K562 (cell line): ENCODE measurements around the gene IDS. TPM values are rescaled to one million over a fixed set of nuclear protein-coding genes. Genes with fewer than 3 reads are reported as not detected.

Experiments
- ASH1L ChIP-seq: fragments of 450-650 bp; IDR thresholded peaks from 2 replicates; pipeline ENCODE4 v1.6.1; 2018; ENCODE audit warnings: borderline replicate concordance, mild to moderate bottlenecking, low read depth; ENCODE audit not compliant: partially characterized antibody
- CREB1 ChIP-seq, 2 experiments: sonication (generic) in 1 of 2; formaldehyde crosslinking in 1 of 2; IDR thresholded peaks; 2 replicates each; pipeline versions ENCODE4 v1.6.1 to v1.8.0; 2012 to 2022; ENCODE audit warnings: inconsistent platforms in 1 of 2, mild to moderate bottlenecking in 1 of 2, missing genetic modification reagents in 1 of 2, moderate library complexity in 1 of 2
- ILF3 ChIP-seq: fragments of 450-650 bp; IDR thresholded peaks from 2 replicates; pipeline ENCODE4 v1.6.1; 2018; ENCODE audit warnings: antibody characterized with exemption, mild to moderate bottlenecking, moderate library complexity, borderline replicate concordance
- NONO ChIP-seq, 2 experiments: fragments of 200-400 bp in 1 of 2; fragments of 450-650 bp in 1 of 2; formaldehyde crosslinking in 1 of 2; IDR thresholded peaks; 2 replicates each; pipeline ENCODE4 v1.6.1; 2017; ENCODE audit warnings: low read depth in 2 of 2, mild to moderate bottlenecking in 2 of 2, moderate library complexity in 2 of 2, low read length in 1 of 2
- PURB ChIP-seq: sonication (generic); formaldehyde crosslinking; IDR thresholded peaks from 2 replicates; pipeline ENCODE4 v1.9.0; 2021; ENCODE audit warnings: low read depth, mild to moderate bottlenecking, missing genetic modification reagents
- TEAD2 ChIP-seq: fragments of 450-650 bp; IDR thresholded peaks from 2 replicates; pipeline ENCODE4 v1.6.1; 2016; ENCODE audit warnings: missing genetic modification characterization, control low read depth, missing compliant biosample characterization
- TRIM28 ChIP-seq: fragments of 450-650 bp; IDR thresholded peaks from 2 replicates; pipeline ENCODE4 v1.6.1; 2017
- ZFX ChIP-seq: sonication (generic); formaldehyde crosslinking; IDR thresholded peaks from 2 replicates; pipeline ENCODE4 v1.8.0; 2022; ENCODE audit warnings: mild to moderate bottlenecking, missing genetic modification reagents, moderate library complexity
- polyA plus RNA-seq, 8 experiments: library from polyadenylated mRNA; depleted of rRNA in 4 of 8; stranded (reverse) in 5 of 8; unstranded in 3 of 8; fragments of >200 nt; fragmentation: Nextera tagmentation in 2 of 8; fragmentation: Illumina TruSeq in 1 of 8; extraction: Ambion mirVana in 2 of 8; extraction: Trizol in 1 of 8; gene quantifications; 2 replicates each; pipeline versions ENCODE4 v1.2.1 to v1.2.3, GENCODE V29; 2011 to 2014; ENCODE audit warnings: inconsistent platforms in 1 of 8, missing spikeins in 1 of 8
- total RNA-seq, 7 experiments: library from RNA; depleted of rRNA in 6 of 7; stranded (reverse); fragments of >200 nt in 6 of 7; fragmentation: Illumina TruSeq in 2 of 7; extraction: Trizol in 2 of 7; gene quantifications; 2 replicates each; pipeline versions ENCODE4 v1.2.1 to v1.2.3, GENCODE V29; 2011 to 2021; ENCODE audit warnings: low replicate concordance in 1 of 7
- TF ChIP-seq, protein P1 (sequence below), 2 experiments: fragments of 450-650 bp in 1 of 2; sonication (generic) in 1 of 2; formaldehyde crosslinking in 1 of 2; IDR thresholded peaks; 2 replicates each; pipeline versions ENCODE4 v1.7.1 to v1.9.0; 2016 to 2022; ENCODE audit warnings: inconsistent platforms in 1 of 2, mild to moderate bottlenecking in 1 of 2, missing genetic modification reagents in 1 of 2
- TF ChIP-seq, protein P2 (sequence below): fragments of 250-450 bp; sonication (Bioruptor Pico); IDR thresholded peaks from 2 replicates; pipeline ENCODE4 v1.8.0; 2022; ENCODE audit warnings: inconsistent platforms
- TF ChIP-seq, protein P3 (sequence below): fragments of 450-650 bp; formaldehyde crosslinking; IDR thresholded peaks from 2 replicates; pipeline ENCODE4 v1.4.0; 2022; ENCODE audit warnings: mild to moderate bottlenecking, moderate library complexity

IDS gene
- total and polyA plus RNA-seq, 9 of the 15 experiments (the other 6 are each of a cell fraction or from before 2014, with no cell fraction given): 2.0 to 18.6 (median 8.6) TPM

DNA sequence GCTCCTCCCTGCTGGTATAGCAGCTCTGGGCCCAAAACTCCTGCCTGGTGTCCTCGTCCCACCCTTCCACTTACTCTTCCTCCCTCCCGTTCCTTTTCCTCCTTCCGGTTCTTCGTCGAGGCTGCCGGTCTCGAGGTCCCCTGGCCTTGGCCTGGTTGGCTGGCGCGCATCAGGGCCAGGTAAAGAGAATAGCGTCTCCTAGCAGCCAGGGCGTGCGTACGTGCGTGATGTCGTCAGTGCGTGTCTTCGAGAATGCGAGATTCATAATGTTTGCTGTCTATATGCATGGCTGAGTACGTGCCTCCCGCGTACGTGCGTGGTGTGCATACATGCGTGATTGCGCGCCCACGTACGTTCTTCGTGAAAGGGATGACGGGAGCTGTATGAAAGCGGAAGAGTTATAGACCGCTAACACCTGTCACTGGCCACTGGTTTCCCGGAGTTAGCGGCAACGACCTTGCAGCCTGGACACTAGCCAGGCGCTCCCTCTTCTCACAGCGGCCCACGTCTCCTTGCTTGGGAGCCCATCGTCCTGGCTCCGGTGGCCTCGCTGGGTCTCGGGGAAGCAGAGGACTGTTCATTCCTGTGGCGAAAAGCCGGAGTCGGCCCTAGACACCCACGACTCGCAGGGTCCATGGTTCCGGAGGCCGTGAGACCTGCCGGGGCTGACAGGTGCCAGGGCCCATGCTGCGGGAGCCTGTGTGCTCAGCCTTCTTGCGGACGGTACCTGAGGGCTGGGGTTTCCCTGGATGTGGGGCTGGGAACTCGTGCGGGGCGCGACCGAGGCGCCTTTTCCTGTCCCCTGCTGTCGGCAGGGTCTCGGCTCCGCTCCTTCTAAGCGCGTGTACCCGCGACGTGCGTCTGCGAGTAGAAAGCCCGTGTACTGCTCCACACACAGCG lies 35.8 kb upstream of the IDS start, which contains the start of gene EOLA1 (continued):
- TF ChIP-seq CREB1 (IDR thresholded peaks at IDR 0.05) (peak; percentile 83), CREB1 (CRISPR knock-in tag; IDR thresholded peaks at IDR 0.05) (peak; percentile 84), TEAD2 (tag) (no peak), TRIM28 (no peak), NONO (IDR thresholded peaks at IDR 0.05; ENCODE audit: low read depth in 2 of 2, low read length in 1 of 2) (no peak), ILF3 (no peak), ASH1L (no peak), ZFX (peak; percentile 67), PURB (CRISPR knock-in tag) (no peak)
- TF ChIP-seq, protein P1, sequence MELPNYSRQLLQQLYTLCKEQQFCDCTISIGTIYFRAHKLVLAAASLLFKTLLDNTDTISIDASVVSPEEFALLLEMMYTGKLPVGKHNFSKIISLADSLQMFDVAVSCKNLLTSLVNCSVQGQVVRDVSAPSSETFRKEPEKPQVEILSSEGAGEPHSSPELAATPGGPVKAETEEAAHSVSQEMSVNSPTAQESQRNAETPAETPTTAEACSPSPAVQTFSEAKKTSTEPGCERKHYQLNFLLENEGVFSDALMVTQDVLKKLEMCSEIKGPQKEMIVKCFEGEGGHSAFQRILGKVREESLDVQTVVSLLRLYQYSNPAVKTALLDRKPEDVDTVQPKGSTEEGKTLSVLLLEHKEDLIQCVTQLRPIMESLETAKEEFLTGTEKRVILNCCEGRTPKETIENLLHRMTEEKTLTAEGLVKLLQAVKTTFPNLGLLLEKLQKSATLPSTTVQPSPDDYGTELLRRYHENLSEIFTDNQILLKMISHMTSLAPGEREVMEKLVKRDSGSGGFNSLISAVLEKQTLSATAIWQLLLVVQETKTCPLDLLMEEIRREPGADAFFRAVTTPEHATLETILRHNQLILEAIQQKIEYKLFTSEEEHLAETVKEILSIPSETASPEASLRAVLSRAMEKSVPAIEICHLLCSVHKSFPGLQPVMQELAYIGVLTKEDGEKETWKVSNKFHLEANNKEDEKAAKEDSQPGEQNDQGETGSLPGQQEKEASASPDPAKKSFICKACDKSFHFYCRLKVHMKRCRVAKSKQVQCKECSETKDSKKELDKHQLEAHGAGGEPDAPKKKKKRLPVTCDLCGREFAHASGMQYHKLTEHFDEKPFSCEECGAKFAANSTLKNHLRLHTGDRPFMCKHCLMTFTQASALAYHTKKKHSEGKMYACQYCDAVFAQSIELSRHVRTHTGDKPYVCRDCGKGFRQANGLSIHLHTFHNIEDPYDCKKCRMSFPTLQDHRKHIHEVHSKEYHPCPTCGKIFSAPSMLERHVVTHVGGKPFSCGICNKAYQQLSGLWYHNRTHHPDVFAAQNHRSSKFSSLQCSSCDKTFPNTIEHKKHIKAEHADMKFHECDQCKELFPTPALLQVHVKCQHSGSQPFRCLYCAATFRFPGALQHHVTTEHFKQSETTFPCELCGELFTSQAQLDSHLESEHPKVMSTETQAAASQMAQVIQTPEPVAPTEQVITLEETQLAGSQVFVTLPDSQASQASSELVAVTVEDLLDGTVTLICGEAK (IDR thresholded peaks at IDR 0.05): 0 out of 2 replicates have a peak, but pooled peaks have one; percentile 21
- TF ChIP-seq, protein P1 (CRISPR knock-in tag; IDR thresholded peaks at IDR 0.05): no peak
- TF ChIP-seq, protein P2, sequence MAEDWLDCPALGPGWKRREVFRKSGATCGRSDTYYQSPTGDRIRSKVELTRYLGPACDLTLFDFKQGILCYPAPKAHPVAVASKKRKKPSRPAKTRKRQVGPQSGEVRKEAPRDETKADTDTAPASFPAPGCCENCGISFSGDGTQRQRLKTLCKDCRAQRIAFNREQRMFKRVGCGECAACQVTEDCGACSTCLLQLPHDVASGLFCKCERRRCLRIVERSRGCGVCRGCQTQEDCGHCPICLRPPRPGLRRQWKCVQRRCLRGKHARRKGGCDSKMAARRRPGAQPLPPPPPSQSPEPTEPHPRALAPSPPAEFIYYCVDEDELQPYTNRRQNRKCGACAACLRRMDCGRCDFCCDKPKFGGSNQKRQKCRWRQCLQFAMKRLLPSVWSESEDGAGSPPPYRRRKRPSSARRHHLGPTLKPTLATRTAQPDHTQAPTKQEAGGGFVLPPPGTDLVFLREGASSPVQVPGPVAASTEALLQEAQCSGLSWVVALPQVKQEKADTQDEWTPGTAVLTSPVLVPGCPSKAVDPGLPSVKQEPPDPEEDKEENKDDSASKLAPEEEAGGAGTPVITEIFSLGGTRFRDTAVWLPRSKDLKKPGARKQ: no peak
- TF ChIP-seq, protein P3, sequence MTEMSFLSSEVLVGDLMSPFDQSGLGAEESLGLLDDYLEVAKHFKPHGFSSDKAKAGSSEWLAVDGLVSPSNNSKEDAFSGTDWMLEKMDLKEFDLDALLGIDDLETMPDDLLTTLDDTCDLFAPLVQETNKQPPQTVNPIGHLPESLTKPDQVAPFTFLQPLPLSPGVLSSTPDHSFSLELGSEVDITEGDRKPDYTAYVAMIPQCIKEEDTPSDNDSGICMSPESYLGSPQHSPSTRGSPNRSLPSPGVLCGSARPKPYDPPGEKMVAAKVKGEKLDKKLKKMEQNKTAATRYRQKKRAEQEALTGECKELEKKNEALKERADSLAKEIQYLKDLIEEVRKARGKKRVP: no peak
